22Rv1 (cell line): Measurements from ENCODE around the gene CEBPE.

Experiments
- ZFX ChIP-seq: fragments of 450-650 bp; IDR thresholded peaks from 2 replicates; pipeline ENCODE4 v1.6.1; 2017; ENCODE audit warnings: antibody characterized with exemption, borderline replicate concordance
- TF ChIP-seq, protein P1 (sequence below): fragments of 450-650 bp; IDR thresholded peaks from 2 replicates; pipeline ENCODE4 v1.5.1; 2017; ENCODE audit warnings: mild to moderate bottlenecking

DNA sequence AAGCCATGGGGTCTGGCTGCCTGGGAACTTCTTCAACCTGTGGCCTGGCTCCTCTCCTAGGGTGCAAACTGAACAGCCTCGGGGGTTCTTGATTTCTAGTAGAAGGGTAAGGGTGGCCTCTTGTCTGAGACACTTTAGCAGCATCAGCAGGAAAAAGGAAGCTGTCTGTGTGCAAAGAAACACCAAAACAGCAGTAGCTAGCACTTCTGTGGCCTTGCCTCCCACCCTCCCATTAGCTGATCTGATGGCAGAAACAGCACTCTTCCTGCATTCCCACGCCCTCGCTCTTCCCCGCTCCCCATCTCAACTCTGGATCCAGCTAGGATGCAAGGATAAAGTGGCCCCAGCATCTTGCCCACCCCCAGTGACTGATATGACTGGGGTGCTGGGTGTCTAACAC is 43.7 kb upstream of the CEBPE start:
- TF ChIP-seq, protein P1, sequence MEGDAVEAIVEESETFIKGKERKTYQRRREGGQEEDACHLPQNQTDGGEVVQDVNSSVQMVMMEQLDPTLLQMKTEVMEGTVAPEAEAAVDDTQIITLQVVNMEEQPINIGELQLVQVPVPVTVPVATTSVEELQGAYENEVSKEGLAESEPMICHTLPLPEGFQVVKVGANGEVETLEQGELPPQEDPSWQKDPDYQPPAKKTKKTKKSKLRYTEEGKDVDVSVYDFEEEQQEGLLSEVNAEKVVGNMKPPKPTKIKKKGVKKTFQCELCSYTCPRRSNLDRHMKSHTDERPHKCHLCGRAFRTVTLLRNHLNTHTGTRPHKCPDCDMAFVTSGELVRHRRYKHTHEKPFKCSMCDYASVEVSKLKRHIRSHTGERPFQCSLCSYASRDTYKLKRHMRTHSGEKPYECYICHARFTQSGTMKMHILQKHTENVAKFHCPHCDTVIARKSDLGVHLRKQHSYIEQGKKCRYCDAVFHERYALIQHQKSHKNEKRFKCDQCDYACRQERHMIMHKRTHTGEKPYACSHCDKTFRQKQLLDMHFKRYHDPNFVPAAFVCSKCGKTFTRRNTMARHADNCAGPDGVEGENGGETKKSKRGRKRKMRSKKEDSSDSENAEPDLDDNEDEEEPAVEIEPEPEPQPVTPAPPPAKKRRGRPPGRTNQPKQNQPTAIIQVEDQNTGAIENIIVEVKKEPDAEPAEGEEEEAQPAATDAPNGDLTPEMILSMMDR, result no peak
- no peak for TF ChIP-seq ZFX
